ENCODE data around the gene FILIP1. TPM values are rescaled to one million over a fixed set of nuclear protein-coding genes. Genes with fewer than 3 reads are reported as not detected.
A peak's percentile ranks its signal among the peaks of the same experiment; 100 is the strongest.

FILIP1 gene
- total RNA-seq, 1 experiment from 2014 or later = 2.9 TPM

DNA sequence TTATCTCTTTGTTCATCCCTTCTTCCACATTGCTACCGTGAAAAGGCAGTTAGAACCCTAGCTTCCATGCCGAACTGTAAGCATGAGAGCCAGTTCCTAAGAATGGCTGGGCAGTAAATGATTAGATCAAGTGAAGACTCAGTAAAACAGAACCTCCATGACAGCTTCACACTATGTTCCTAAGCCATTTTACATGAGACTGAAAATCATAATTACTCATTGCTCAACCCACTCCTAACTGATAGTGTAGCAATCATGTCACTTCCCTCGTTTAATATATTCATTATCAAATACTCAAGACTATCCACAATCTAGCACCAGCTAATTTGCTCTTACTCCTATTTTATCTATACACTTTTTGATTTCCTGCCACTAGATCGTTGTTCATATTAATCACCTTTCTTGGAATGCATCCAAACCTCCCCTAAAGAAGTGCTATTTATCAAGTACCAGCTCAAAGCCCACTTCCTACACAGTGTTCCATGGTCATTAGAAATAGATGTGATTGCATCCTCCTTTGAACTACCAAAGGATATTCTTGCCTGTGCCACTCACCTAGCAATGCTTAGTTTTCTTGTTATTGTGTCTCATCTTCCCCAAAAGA, 215.0 kb downstream of the FILIP1 start:
- ChIA-PET CTCF (no interaction called here), POLR2A (interaction anchor here (0.6 to 0.8 kb wide), 2 partner anchors 11 to 323 kb away, joined by 3 to 4 read pairs; no protein-coding TSS in a partner anchor)
- DNase-seq (ENCODE audit: low spot score) (no peak), ATAC-seq (no peak)
- Mint-ChIP-seq H3K9me3 (peaks cover 3% of the 10 kb centered on the region; the same call in 1 of the 2 replicates), H3K27me3 (ENCODE audit: low read depth) (no peaks in the 10 kb centered on the region), H3K4me1 (peaks cover 75% of the 10 kb centered on the region), H3K4me3 (no peak overlapping the region), H3K36me3 (peaks cover 15% of the 10 kb centered on the region), H3K27ac (peak overlapping the region; percentile 84)
- TF ChIP-seq, protein P1, sequence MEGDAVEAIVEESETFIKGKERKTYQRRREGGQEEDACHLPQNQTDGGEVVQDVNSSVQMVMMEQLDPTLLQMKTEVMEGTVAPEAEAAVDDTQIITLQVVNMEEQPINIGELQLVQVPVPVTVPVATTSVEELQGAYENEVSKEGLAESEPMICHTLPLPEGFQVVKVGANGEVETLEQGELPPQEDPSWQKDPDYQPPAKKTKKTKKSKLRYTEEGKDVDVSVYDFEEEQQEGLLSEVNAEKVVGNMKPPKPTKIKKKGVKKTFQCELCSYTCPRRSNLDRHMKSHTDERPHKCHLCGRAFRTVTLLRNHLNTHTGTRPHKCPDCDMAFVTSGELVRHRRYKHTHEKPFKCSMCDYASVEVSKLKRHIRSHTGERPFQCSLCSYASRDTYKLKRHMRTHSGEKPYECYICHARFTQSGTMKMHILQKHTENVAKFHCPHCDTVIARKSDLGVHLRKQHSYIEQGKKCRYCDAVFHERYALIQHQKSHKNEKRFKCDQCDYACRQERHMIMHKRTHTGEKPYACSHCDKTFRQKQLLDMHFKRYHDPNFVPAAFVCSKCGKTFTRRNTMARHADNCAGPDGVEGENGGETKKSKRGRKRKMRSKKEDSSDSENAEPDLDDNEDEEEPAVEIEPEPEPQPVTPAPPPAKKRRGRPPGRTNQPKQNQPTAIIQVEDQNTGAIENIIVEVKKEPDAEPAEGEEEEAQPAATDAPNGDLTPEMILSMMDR (IDR thresholded peaks at IDR 0.05) = no peak
- TF ChIP-seq, protein P2, sequence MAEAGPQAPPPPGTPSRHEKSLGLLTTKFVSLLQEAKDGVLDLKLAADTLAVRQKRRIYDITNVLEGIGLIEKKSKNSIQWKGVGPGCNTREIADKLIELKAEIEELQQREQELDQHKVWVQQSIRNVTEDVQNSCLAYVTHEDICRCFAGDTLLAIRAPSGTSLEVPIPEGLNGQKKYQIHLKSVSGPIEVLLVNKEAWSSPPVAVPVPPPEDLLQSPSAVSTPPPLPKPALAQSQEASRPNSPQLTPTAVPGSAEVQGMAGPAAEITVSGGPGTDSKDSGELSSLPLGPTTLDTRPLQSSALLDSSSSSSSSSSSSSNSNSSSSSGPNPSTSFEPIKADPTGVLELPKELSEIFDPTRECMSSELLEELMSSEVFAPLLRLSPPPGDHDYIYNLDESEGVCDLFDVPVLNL (CRISPR knock-in tag; IDR thresholded peaks at IDR 0.05; ENCODE audit: borderline replicate concordance, low read depth) = no peak
- TF ChIP-seq NFE2L1 (CRISPR knock-in tag; IDR thresholded peaks at IDR 0.05) (no peak), MXD4 (CRISPR knock-in tag; IDR thresholded peaks at IDR 0.05; ENCODE audit: borderline replicate concordance) (no peak), NR2C2 (CRISPR knock-in tag; IDR thresholded peaks at IDR 0.05) (no peak), SMAD4 (CRISPR knock-in tag; IDR thresholded peaks at IDR 0.05) (no peak), PRRX2 (CRISPR knock-in tag; IDR thresholded peaks at IDR 0.05) (no peak), CBFB (CRISPR knock-in tag; IDR thresholded peaks at IDR 0.05; ENCODE audit: low read depth) (no peak), TCF7 (CRISPR knock-in tag; IDR thresholded peaks at IDR 0.05; ENCODE audit: low read depth) (no peak), ZNF416 (CRISPR knock-in tag; IDR thresholded peaks at IDR 0.05) (no peak), ZNF671 (CRISPR knock-in tag; IDR thresholded peaks at IDR 0.05) (no peak)
- TF ChIP-seq, protein P3, sequence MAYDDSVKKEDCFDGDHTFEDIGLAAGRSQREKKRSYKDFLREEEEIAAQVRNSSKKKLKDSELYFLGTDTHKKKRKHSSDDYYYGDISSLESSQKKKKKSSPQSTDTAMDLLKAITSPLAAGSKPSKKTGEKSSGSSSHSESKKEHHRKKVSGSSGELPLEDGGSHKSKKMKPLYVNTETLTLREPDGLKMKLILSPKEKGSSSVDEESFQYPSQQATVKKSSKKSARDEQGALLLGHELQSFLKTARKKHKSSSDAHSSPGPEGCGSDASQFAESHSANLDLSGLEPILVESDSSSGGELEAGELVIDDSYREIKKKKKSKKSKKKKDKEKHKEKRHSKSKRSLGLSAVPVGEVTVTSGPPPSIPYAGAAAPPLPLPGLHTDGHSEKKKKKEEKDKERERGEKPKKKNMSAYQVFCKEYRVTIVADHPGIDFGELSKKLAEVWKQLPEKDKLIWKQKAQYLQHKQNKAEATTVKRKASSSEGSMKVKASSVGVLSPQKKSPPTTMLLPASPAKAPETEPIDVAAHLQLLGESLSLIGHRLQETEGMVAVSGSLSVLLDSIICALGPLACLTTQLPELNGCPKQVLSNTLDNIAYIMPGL (CRISPR knock-in tag; IDR thresholded peaks at IDR 0.05) = no peak
- TF ChIP-seq, protein P4, sequence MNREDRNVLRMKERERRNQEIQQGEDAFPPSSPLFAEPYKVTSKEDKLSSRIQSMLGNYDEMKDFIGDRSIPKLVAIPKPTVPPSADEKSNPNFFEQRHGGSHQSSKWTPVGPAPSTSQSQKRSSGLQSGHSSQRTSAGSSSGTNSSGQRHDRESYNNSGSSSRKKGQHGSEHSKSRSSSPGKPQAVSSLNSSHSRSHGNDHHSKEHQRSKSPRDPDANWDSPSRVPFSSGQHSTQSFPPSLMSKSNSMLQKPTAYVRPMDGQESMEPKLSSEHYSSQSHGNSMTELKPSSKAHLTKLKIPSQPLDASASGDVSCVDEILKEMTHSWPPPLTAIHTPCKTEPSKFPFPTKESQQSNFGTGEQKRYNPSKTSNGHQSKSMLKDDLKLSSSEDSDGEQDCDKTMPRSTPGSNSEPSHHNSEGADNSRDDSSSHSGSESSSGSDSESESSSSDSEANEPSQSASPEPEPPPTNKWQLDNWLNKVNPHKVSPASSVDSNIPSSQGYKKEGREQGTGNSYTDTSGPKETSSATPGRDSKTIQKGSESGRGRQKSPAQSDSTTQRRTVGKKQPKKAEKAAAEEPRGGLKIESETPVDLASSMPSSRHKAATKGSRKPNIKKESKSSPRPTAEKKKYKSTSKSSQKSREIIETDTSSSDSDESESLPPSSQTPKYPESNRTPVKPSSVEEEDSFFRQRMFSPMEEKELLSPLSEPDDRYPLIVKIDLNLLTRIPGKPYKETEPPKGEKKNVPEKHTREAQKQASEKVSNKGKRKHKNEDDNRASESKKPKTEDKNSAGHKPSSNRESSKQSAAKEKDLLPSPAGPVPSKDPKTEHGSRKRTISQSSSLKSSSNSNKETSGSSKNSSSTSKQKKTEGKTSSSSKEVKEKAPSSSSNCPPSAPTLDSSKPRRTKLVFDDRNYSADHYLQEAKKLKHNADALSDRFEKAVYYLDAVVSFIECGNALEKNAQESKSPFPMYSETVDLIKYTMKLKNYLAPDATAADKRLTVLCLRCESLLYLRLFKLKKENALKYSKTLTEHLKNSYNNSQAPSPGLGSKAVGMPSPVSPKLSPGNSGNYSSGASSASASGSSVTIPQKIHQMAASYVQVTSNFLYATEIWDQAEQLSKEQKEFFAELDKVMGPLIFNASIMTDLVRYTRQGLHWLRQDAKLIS (CRISPR knock-in tag; IDR thresholded peaks at IDR 0.05; ENCODE audit: borderline replicate concordance) = no peak
- TF ChIP-seq, protein P5, sequence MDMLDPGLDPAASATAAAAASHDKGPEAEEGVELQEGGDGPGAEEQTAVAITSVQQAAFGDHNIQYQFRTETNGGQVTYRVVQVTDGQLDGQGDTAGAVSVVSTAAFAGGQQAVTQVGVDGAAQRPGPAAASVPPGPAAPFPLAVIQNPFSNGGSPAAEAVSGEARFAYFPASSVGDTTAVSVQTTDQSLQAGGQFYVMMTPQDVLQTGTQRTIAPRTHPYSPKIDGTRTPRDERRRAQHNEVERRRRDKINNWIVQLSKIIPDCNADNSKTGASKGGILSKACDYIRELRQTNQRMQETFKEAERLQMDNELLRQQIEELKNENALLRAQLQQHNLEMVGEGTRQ (CRISPR knock-in tag; IDR thresholded peaks at IDR 0.05) = no peak
- TF ChIP-seq, protein P6, sequence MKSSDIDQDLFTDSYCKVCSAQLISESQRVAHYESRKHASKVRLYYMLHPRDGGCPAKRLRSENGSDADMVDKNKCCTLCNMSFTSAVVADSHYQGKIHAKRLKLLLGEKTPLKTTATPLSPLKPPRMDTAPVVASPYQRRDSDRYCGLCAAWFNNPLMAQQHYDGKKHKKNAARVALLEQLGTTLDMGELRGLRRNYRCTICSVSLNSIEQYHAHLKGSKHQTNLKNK (CRISPR knock-in tag; IDR thresholded peaks at IDR 0.05) = no peak
- TF ChIP-seq, protein P7, sequence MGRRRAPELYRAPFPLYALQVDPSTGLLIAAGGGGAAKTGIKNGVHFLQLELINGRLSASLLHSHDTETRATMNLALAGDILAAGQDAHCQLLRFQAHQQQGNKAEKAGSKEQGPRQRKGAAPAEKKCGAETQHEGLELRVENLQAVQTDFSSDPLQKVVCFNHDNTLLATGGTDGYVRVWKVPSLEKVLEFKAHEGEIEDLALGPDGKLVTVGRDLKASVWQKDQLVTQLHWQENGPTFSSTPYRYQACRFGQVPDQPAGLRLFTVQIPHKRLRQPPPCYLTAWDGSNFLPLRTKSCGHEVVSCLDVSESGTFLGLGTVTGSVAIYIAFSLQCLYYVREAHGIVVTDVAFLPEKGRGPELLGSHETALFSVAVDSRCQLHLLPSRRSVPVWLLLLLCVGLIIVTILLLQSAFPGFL (CRISPR knock-in tag; IDR thresholded peaks at IDR 0.05; ENCODE audit: borderline replicate concordance) = no peak
- TF ChIP-seq, protein P8, sequence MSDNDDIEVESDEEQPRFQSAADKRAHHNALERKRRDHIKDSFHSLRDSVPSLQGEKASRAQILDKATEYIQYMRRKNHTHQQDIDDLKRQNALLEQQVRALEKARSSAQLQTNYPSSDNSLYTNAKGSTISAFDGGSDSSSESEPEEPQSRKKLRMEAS (CRISPR knock-in tag; IDR thresholded peaks at IDR 0.05) = no peak
